Lung (tissue), 12 donors: ENCODE results near the gene SLC22A23. TPM values are rescaled to one million over a fixed set of nuclear protein-coding genes. Genes with fewer than 3 reads are reported as not detected.

ENCODE experiments used
- ATAC-seq: fragments of 200-7000 bp; cut with Tn5 transposase; one replicate; pipeline ENCODE4 v1.9.1; 2020; ENCODE audit warnings: moderate number of reproducible peaks; ENCODE audit not compliant: insufficient read depth, low FRiP score
- DNase-seq, 3 donors: peaks; one replicate each; pipeline ENCODE4 v3.0.0-alpha.2; 2013 to 2017
- H3K27ac ChIP-seq, 2 donors: one replicate each; pipeline ENCODE4 v1.5.1; 2013; ENCODE audit warnings: mild to moderate bottlenecking in 2 of 2, moderate library complexity in 2 of 2, control low read depth in 1 of 2, inconsistent platforms in 1 of 2, low read depth in 1 of 2, low read length in 1 of 2
- H3K27me3 ChIP-seq, 3 donors: one replicate each; pipeline ENCODE4 v1.5.1; 2013; ENCODE audit warnings: low read length in 2 of 3; ENCODE audit not compliant: control insufficient read depth in 3 of 3, insufficient read depth in 3 of 3
- H3K36me3 ChIP-seq, 4 donors: one replicate each; pipeline ENCODE4 v1.5.1; 2013; ENCODE audit warnings: low read length in 4 of 4, mild to moderate bottlenecking in 1 of 4, moderate library complexity in 1 of 4; ENCODE audit not compliant: control insufficient read depth in 4 of 4, insufficient read depth in 4 of 4
- H3K4me1 ChIP-seq, 5 donors: one replicate each; pipeline ENCODE4 v1.5.1; 2013; ENCODE audit warnings: low read length in 5 of 5, mild to moderate bottlenecking in 2 of 5, moderate library complexity in 1 of 5; ENCODE audit not compliant: control insufficient read depth in 5 of 5, insufficient read depth in 5 of 5
- H3K4me3 ChIP-seq: one replicate; pipeline ENCODE4 v1.5.1; 2013; ENCODE audit warnings: mild to moderate bottlenecking, control low read depth, moderate library complexity
- H3K9ac ChIP-seq, 2 donors: one replicate each; pipeline ENCODE4 v1.5.1; 2013; ENCODE audit warnings: low read length in 2 of 2, control low read depth in 1 of 2; ENCODE audit not compliant: insufficient read depth in 1 of 2
- H3K9me3 ChIP-seq, 4 donors: one replicate each; pipeline ENCODE4 v1.5.1; 2013; ENCODE audit warnings: low read length in 3 of 4, mild to moderate bottlenecking in 1 of 4, moderate library complexity in 1 of 4; ENCODE audit not compliant: control insufficient read depth in 4 of 4, insufficient read depth in 3 of 4
- CTCF ChIP-seq: IDR thresholded peaks from 2 replicates; pipeline ENCODE4 v1.5.1; 2012; ENCODE audit warnings: mild to moderate bottlenecking; ENCODE audit errors: control extremely low read depth, extremely low read depth
- WGBS, 2 donors: extraction: QIAGEN DNeasy Blood & Tissue Kit; methylation state at CpG; one replicate each; pipeline ENCODE4 v1.1.7; 2013; 5-methylcytosine and 5-hydroxymethylcytosine counted together
- polyA plus RNA-seq, 2 donors: library from polyadenylated mRNA; stranded (reverse); fragments of 200-250 nt; gene quantifications; one replicate each; pipeline ENCODE4 v1.2.1, GENCODE V29; 2013
- total RNA-seq, 2 donors: library from RNA; depleted of rRNA in 1 of 2; stranded (reverse); fragments of >200 nt in 1 of 2; gene quantifications; one replicate each; pipeline ENCODE4 v1.2.1, GENCODE V29; 2014 to 2021
- donor health status: control.
- donor health status: control.
- donor health status: Bipolar disorder and iron deficiency.
- donor health status: healthy.
- donor health status: DM: yes; HTN: yes; CAD: no.

Gene SLC22A23
- total and polyA plus RNA-seq, 4 donors = 6.6 to 45.6 (median 24.1) TPM

- ATAC-seq (peak; percentile 16), DNase-seq (peak; percentile 36 to 60 (median 50))
- peak overlapping the region; percentile 69 to 93 for H3K27ac ChIP-seq
- peaks cover 0 to 17% (median 10%) of the 10 kb centered on the region in 5 donors for H3K4me1 ChIP-seq
- no peak for TF ChIP-seq CTCF
- H3K9me3 ChIP-seq = no peaks in the 10 kb centered on the region
- H3K9ac ChIP-seq = peak overlapping the region in 1 of 2 donors; percentile 27
- H3K27me3 ChIP-seq = no peaks in the 10 kb centered on the region
- H3K4me3 ChIP-seq = peak overlapping the region; percentile 99
- WGBS, 2 donors = 0% methylated on average over 21 of the region's 21 CpGs
- H3K36me3 ChIP-seq = peaks cover 0 to 11% (median 3%) of the 10 kb centered on the region in 4 donors
Observed at GRCh38 chr6:3259491-3259958, 197.3 kb downstream of the SLC22A23 start.

GRCh38 chr6:3258720-3259490 is 197.9 kb downstream of the SLC22A23 start, which contains the start of gene PSMG4:
Gene PSMG4 (plus strand): TSS chr6:3258947. CDS start chr6:3259023, 76 bp downstream.
- Histone ChIP-seq H3K36me3 (peaks cover 0 to 6% (median 2%) of the 10 kb centered on the region in 4 donors), H3K9ac (peak within 1 kb of the TSS in 1 of 2 donors; percentile 27), H3K4me1 (peaks cover 0 to 17% (median 10%) of the 10 kb centered on the region in 5 donors), H3K9me3 (no peaks in the 10 kb centered on the region), H3K27ac (peak within 1 kb of the TSS; percentile 69 to 93), H3K27me3 (no peaks in the 10 kb centered on the region), H3K4me3 (peak within 1 kb of the TSS; percentile 99)
- WGBS, 2 donors = 1% methylated on average over 63 to 80 of the region's 80 CpGs
- peak; percentile 97 for ATAC-seq
- peak; percentile 92 to 96 (median 96) for DNase-seq
- no peak for TF ChIP-seq CTCF

GRCh38 chr6:3258201-3258600 is 198.6 kb downstream of the SLC22A23 start:
- Histone ChIP-seq H3K4me3 (no peak overlapping the region), H3K9me3 (no peaks in the 10 kb centered on the region), H3K36me3 (no peaks in the 10 kb centered on the region), H3K27ac (peak overlapping the region in 1 of 2 donors; percentile 31), H3K4me1 (peaks cover 0 to 17% (median 10%) of the 10 kb centered on the region in 5 donors), H3K9ac (no peak overlapping the region), H3K27me3 (no peaks in the 10 kb centered on the region)
- DNase-seq (no peak), ATAC-seq (no peak)
- TF ChIP-seq CTCF = no peak
- 46 to 62% methylated on average over 12 of the region's 12 CpGs for WGBS, 2 donors
